Hepatocyte (in vitro differentiated cells): Measurements from ENCODE around the gene PRKG1. TPM values are rescaled to one million over a fixed set of nuclear protein-coding genes. Genes with fewer than 3 reads are reported as not detected.

Source experiments
- DNase-seq: peaks from one replicate; pipeline ENCODE4 v3.0.0-alpha.2; 2016; ENCODE audit warnings: low spot score
- H2AFZ ChIP-seq: fragments of 200-600 bp; sonication (generic); 2 replicates; pipeline ENCODE4 v1.6.0; 2016; ENCODE audit warnings: antibody characterized with exemption, mild to moderate bottlenecking
- H3K27ac ChIP-seq: fragments of 200-600 bp; sonication (generic); 2 replicates; pipeline ENCODE4 v1.5.1; 2016; ENCODE audit warnings: mild to moderate bottlenecking
- H3K27me3 ChIP-seq: fragments of 200-600 bp; sonication (generic); 2 replicates; pipeline ENCODE4 v1.6.1; 2016
- H3K36me3 ChIP-seq: fragments of 200-600 bp; sonication (generic); replicated peaks from 2 replicates; pipeline ENCODE4 v1.5.1; 2016; ENCODE audit warnings: low read depth; ENCODE audit not compliant: insufficient read depth
- H3K4me1 ChIP-seq: fragments of 200-600 bp; sonication (generic); 2 replicates; pipeline ENCODE4 v1.5.1; 2016; ENCODE audit warnings: mild to moderate bottlenecking, moderate library complexity; ENCODE audit not compliant: insufficient read depth
- H3K4me2 ChIP-seq: fragments of 200-600 bp; sonication (generic); 2 replicates; pipeline ENCODE4 v1.6.0; 2016
- H3K4me3 ChIP-seq: fragments of 200-600 bp; sonication (generic); 2 replicates; pipeline ENCODE4 v1.5.1; 2016; ENCODE audit warnings: mild to moderate bottlenecking
- H3K79me2 ChIP-seq: fragments of 200-600 bp; sonication (generic); 2 replicates; pipeline ENCODE4 v1.6.0; 2017; ENCODE audit warnings: mild to moderate bottlenecking
- H3K9me2 ChIP-seq: fragments of 200-600 bp; sonication (generic); replicated peaks from 2 replicates; pipeline ENCODE4 v1.6.0; 2017; ENCODE audit warnings: mild to moderate bottlenecking; ENCODE audit not compliant: insufficient read depth
- H3K9me3 ChIP-seq: fragments of 200-600 bp; sonication (generic); 2 replicates; pipeline ENCODE4 v1.5.1; 2016; ENCODE audit warnings: low read depth, mild to moderate bottlenecking
- H4K20me1 ChIP-seq: fragments of 200-600 bp; sonication (generic); 2 replicates; pipeline ENCODE4 v1.6.0; 2016; ENCODE audit warnings: mild to moderate bottlenecking; ENCODE audit not compliant: insufficient read depth, poor library complexity, severe bottlenecking
- CTCF ChIP-seq: fragments of 200-600 bp; sonication (generic); IDR thresholded peaks from 2 replicates; pipeline ENCODE4 v1.5.1; 2016; ENCODE audit warnings: antibody characterized with exemption, mild to moderate bottlenecking; ENCODE audit not compliant: poor library complexity
- EZH2 ChIP-seq: fragments of 200-600 bp; sonication (generic); IDR thresholded peaks from 2 replicates; pipeline ENCODE4 v1.6.1; 2016; ENCODE audit warnings: antibody characterized with exemption, mild to moderate bottlenecking, borderline replicate concordance
- EZH2phosphoT487 ChIP-seq: fragments of 200-600 bp; sonication (generic); IDR thresholded peaks from one replicate; pipeline ENCODE4 v1.6.1; 2018; ENCODE audit warnings: antibody characterized with exemption, mild to moderate bottlenecking, low read depth, moderate library complexity; ENCODE audit not compliant: unreplicated experiment, severe bottlenecking
- WGBS: methylation state at CpG from one replicate; pipeline ENCODE4 v1.1.6; 2016; ENCODE audit warnings: low lambda C conversion rate; ENCODE audit errors: missing lambda C conversion rate; 5-methylcytosine and 5-hydroxymethylcytosine counted together
- polyA plus RNA-seq: library from polyadenylated mRNA; unstranded; fragments of >200 nt; fragmentation: Nextera tagmentation; extraction: Ambion mirVana; gene quantifications from 2 replicates; pipeline ENCODE4 v1.2.1, GENCODE V29; 2016
- total RNA-seq: library from RNA; depleted of rRNA; stranded (reverse); fragments of >200 nt; gene quantifications from 2 replicates; pipeline ENCODE4 v1.2.3, GENCODE V29; 2014

Gene PRKG1
- total and polyA plus RNA-seq, 2 experiments from 2014 or later = 4.0 to 8.1 TPM

GRCh38 chr10:51137756-51138529 is 63.7 kb downstream of the PRKG1 start:
- Histone ChIP-seq H3K27ac (no peak overlapping the region), H3K79me2 (no peaks in the 10 kb centered on the region), H3K4me3 (no peak overlapping the region), H3K4me1 (no peaks in the 10 kb centered on the region), H4K20me1 (no peaks in the 10 kb centered on the region), H2AFZ (no peak overlapping the region), H3K9me2 (no peaks in the 10 kb centered on the region), H3K9me3 (no peaks in the 10 kb centered on the region), H3K4me2 (no peak overlapping the region), H3K36me3 (no peaks in the 10 kb centered on the region), H3K27me3 (no peaks in the 10 kb centered on the region)
- no peak for DNase-seq
- 86% methylated on average over 2 of the region's 2 CpGs for WGBS
- TF ChIP-seq EZH2 (no peak), CTCF (no peak), EZH2phosphoT487 (no peak)

- H3K36me3 ChIP-seq = no peaks in the 10 kb centered on the region
- H3K79me2 ChIP-seq = no peaks in the 10 kb centered on the region
- no peaks in the 10 kb centered on the region for H3K9me2 ChIP-seq
- H2AFZ ChIP-seq = no peak overlapping the region
- no peak overlapping the region for H3K4me2 ChIP-seq
- no peaks in the 10 kb centered on the region for H4K20me1 ChIP-seq
- H3K9me3 ChIP-seq = no peaks in the 10 kb centered on the region
- TF ChIP-seq EZH2phosphoT487 (no peak), EZH2 (no peak), CTCF (no peak)
- H3K27me3 ChIP-seq = no peaks in the 10 kb centered on the region
- H3K4me3 ChIP-seq = no peak overlapping the region
- DNase-seq = no peak
- H3K27ac ChIP-seq = no peak overlapping the region
- H3K4me1 ChIP-seq = no peaks in the 10 kb centered on the region
- WGBS = 91% methylated on average over 1 of the region's 1 CpG
These were observed 64.9 kb downstream of the PRKG1 start for GRCh38 chr10:51139176-51139575.

GRCh38 chr10:51141010-51141409 is 66.7 kb downstream of the PRKG1 start:
- H3K27ac ChIP-seq = no peak overlapping the region
- DNase-seq = no peak
- H4K20me1 ChIP-seq = no peaks in the 10 kb centered on the region
- WGBS = 68% methylated on average over 2 of the region's 2 CpGs
- H3K9me2 ChIP-seq = no peaks in the 10 kb centered on the region
- no peak overlapping the region for H2AFZ ChIP-seq
- TF ChIP-seq EZH2 (no peak), EZH2phosphoT487 (no peak), CTCF (no peak)
- no peaks in the 10 kb centered on the region for H3K27me3 ChIP-seq
- H3K79me2 ChIP-seq = no peaks in the 10 kb centered on the region
- no peak overlapping the region for H3K4me2 ChIP-seq
- H3K4me3 ChIP-seq = no peak overlapping the region
- no peaks in the 10 kb centered on the region for H3K36me3 ChIP-seq
- H3K4me1 ChIP-seq = no peaks in the 10 kb centered on the region
- H3K9me3 ChIP-seq = no peaks in the 10 kb centered on the region
